ENCODE data around the gene LIMCH1.
A peak's percentile ranks its signal among the peaks of the same experiment; 100 is the strongest.

LIMCH1 gene

GRCh38 chr4:41610474-41610873, 72.5 kb downstream of the LIMCH1 start:
- TF ChIP-seq CTCF (conservative IDR thresholded peaks at IDR 0.05; ENCODE audit: low read depth, low read length), result no peak
- H3K4me3 ChIP-seq (ENCODE audit: low read depth, low read length), result no peak overlapping the region
- no peak for DNase-seq (ENCODE audit: low read depth)

DNA sequence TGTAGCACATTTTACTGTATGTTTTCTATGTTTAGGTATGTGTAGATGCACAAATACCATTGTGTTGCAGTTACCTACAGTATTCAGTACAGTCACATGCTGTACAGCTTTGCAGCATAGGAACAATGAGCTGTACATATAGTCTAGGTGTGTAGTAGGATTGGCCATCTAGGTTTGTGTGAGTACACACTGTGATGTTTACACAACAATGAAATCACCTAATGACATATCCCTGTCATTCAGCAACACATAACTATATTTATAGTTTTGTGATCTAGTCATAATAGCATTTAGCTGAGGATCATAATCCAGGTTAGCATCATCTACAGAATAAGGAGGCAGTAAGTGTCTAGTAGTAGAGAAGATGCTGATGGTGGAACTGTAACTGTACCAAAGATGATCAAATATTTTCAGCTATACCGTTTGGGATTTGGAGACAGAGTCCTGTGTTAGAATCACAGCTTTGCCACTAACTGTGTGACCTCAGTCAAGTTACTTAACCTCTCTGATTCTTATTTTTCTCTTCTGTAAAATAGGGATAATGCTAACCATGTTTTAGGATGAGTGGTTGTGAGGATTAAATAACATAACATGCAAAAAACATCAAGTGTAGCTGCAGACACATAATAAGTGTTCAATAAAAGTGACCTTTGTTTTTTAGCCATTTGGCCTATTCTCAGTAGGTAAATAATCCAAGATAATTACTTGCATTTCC, 73.3 kb downstream of the LIMCH1 start:
- no peak for DNase-seq (ENCODE audit: low read depth)
- TF ChIP-seq CTCF (conservative IDR thresholded peaks at IDR 0.05; ENCODE audit: low read depth, low read length), result no peak
- H3K4me3 ChIP-seq (ENCODE audit: low read depth, low read length), result no peak overlapping the region

DNA sequence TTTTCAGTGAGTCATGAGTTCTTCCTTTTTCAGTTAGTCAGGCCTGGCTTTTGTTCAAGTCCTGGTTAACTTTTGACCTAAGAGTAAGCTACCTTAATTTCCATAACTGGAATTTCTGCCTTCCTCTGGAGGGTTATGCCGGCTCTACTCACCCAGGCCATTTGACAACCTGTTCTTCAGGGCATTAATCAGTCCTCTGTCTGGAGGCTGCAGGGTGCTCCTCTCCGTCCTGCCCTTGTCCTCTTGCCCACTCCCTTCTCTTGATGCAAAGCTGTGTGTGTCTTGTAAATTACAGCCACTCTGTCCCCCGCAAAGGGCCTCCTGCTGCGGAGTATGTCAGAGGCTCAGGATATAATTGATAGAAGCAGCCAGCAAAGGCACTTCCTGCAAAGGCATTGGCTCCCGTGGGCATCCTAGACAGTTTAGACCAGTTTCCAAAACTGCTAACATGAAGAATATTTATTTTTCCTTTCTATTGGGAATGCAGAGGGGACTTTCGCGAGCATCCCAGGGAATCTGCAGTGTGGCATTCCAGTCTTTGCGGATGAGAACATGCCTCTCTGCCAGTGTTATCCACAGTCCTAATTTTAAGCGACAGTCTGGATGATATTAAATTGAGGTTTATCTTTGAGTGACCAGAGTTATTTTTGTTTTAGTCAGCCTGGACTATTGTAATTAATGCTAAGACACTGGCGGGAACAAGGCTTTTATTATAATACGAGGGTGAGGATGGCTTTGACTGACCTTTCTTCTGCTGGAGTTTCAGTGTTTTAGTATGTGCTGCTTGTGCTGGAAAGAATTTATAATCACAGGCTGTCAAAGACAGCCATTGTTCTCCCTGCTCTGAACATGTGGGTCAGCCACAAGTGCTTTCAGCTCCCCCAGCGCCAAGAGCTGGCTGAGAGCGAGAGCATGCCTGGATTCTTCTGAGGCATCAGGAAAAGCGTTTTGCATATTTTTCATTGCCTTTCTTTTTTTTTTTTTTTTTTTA, 74.2 kb downstream of the LIMCH1 start:
- H3K4me3 ChIP-seq (ENCODE audit: low read depth, low read length), result no peak overlapping the region
- peak; percentile 42 for DNase-seq (ENCODE audit: low read depth)

DNA sequence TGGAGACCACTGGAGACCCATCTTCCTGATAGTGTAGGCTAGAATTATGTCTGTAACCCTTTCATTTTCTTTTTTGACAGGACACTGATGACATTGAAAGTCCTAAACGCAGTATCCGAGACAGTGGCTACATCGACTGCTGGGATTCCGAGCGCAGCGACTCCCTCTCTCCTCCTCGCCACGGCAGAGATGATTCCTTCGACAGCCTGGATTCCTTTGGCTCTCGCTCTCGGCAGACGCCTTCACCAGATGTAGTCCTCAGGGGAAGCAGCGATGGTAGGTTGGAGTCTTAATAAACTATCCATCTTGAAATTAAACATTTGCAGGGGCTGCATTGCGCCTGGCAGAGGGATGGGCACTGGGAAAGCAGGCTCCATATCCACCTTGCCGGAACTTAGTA, 75.4 kb downstream of the LIMCH1 start:
- H3K4me3 ChIP-seq (ENCODE audit: low read depth, low read length), result no peak overlapping the region
- DNase-seq (ENCODE audit: low read depth), result no peak
- TF ChIP-seq CTCF (conservative IDR thresholded peaks at IDR 0.05; ENCODE audit: low read depth, low read length), result no peak

More for the DNA sequence above, 74.2 kb downstream of the LIMCH1 start:
- TF ChIP-seq CTCF (conservative IDR thresholded peaks at IDR 0.05; ENCODE audit: low read depth, low read length), result no peak

GRCh38 chr4:41613821-41614220, 75.9 kb downstream of the LIMCH1 start:
- no peak overlapping the region for H3K4me3 ChIP-seq (ENCODE audit: low read depth, low read length)
- no peak for TF ChIP-seq CTCF (conservative IDR thresholded peaks at IDR 0.05; ENCODE audit: low read depth, low read length)
- no peak for DNase-seq (ENCODE audit: low read depth)

GRCh38 chr4:41614519-41614918, 76.6 kb downstream of the LIMCH1 start:
- TF ChIP-seq CTCF (conservative IDR thresholded peaks at IDR 0.05; ENCODE audit: low read depth, low read length), result no peak
- no peak overlapping the region for H3K4me3 ChIP-seq (ENCODE audit: low read depth, low read length)
- no peak for DNase-seq (ENCODE audit: low read depth)
